MM.1S (cell line): ENCODE results near the gene ADCY5.

ENCODE experiments used
- DNase-seq: peaks from one replicate; pipeline ENCODE4 v3.0.0-alpha.2; 2015
- H2AFZ ChIP-seq: fragments of 300-600 bp; sonication (generic); 2 replicates; pipeline ENCODE4 v1.6.0; 2016; ENCODE audit warnings: antibody characterized with exemption, low read length
- H3F3A ChIP-seq: fragments of 300-600 bp; sonication (generic); 2 replicates; pipeline ENCODE4 v1.6.1; 2016; ENCODE audit warnings: mild to moderate bottlenecking, antibody characterized with exemption, low read length, moderate library complexity, mixed read lengths; ENCODE audit not compliant: insufficient read depth
- H3K27ac ChIP-seq: fragments of 300-600 bp; sonication (generic); 2 replicates; pipeline ENCODE4 v1.5.1; 2016; ENCODE audit warnings: mild to moderate bottlenecking, low read length
- H3K27me3 ChIP-seq: fragments of 300-600 bp; sonication (generic); replicated peaks from 2 replicates; pipeline ENCODE4 v1.6.0; 2016; ENCODE audit warnings: low read length; ENCODE audit not compliant: insufficient read depth
- H3K36me3 ChIP-seq: fragments of 300-600 bp; sonication (generic); replicated peaks from 2 replicates; pipeline ENCODE4 v1.6.1; 2016; ENCODE audit warnings: mild to moderate bottlenecking, low read length, mixed read lengths; ENCODE audit not compliant: insufficient read depth
- H3K4me1 ChIP-seq: fragments of 300-600 bp; sonication (generic); 2 replicates; pipeline ENCODE4 v1.6.1; 2016; ENCODE audit warnings: low read length, mixed read lengths
- H3K4me2 ChIP-seq: fragments of 300-600 bp; sonication (generic); 2 replicates; pipeline ENCODE4 v1.6.0; 2016; ENCODE audit warnings: low read depth, low read length
- H3K4me3 ChIP-seq: fragments of 300-600 bp; sonication (generic); 2 replicates; pipeline ENCODE4 v1.5.1; 2016; ENCODE audit warnings: low read length, mixed read lengths
- H3K79me2 ChIP-seq: fragments of 300-600 bp; sonication (generic); 2 replicates; pipeline ENCODE4 v1.6.1; 2016; ENCODE audit warnings: mixed run types, low read length, mixed read lengths
- H3K9ac ChIP-seq: fragments of 300-600 bp; sonication (generic); 2 replicates; pipeline ENCODE4 v1.6.1; 2016; ENCODE audit warnings: low read length, mixed read lengths
- H3K9me2 ChIP-seq: fragments of 300-600 bp; sonication (generic); replicated peaks from 2 replicates; pipeline ENCODE4 v1.6.1; 2016; ENCODE audit warnings: mild to moderate bottlenecking, low read length, mixed read lengths; ENCODE audit not compliant: insufficient read depth
- H3K9me3 ChIP-seq: fragments of 300-600 bp; sonication (generic); replicated peaks from 2 replicates; pipeline ENCODE4 v1.6.1; 2016; ENCODE audit warnings: mild to moderate bottlenecking, low read length, mixed read lengths; ENCODE audit not compliant: insufficient read depth
- H4K20me1 ChIP-seq: fragments of 300-600 bp; sonication (generic); 2 replicates; pipeline ENCODE4 v1.6.1; 2016; ENCODE audit warnings: mild to moderate bottlenecking, low read length, moderate library complexity, mixed read lengths; ENCODE audit not compliant: insufficient read depth
- EZH2 ChIP-seq: fragments of 300-600 bp; sonication (generic); optimal IDR thresholded peaks from 2 replicates; pipeline ENCODE3; 2017; ENCODE audit warnings: low read depth, mild to moderate bottlenecking, antibody characterized with exemption, low read length, mixed read lengths
- EZH2phosphoT487 ChIP-seq: fragments of 300-600 bp; sonication (generic); IDR thresholded peaks from 2 replicates; pipeline ENCODE4 v1.6.1; 2018; ENCODE audit warnings: antibody characterized with exemption, low read length
- TF ChIP-seq, protein P1 (sequence below): fragments of 300-600 bp; sonication (generic); IDR thresholded peaks from 2 replicates; pipeline ENCODE4 v1.5.1; 2016; ENCODE audit warnings: antibody characterized with exemption, low read length, mixed read lengths

Gene ADCY5

DNA sequence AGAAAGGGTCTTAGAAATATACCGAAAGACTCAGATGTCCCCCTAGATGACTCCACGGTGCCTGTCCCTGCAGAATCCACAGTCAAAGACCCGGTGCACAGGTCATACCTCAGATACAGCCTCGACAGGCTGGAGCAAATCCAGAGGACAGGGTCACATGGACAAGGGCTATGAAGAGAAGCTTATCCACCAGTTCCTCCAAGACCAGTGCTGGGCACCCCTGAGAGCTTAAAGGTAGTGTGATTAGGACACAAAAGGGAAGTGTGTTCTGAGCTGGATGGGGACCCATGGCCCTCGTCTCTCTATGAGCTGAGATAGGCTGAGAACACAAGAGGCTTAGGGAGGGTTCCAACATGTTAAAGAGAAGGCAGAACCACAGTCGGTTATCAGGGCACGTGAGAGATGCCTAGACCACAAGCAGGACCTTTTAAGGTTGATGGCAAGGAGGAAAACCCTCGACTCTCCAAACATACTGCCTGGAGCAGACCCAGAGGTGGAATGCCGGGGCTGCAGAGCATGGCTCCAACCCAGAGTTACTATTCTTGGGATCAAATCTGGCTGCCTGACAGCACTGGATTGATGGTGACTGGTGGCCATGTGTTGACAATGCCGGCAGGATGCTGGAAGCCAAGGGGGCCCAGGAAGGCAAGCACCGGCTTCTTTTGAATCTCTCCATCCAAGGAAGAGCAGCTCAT is 46.9 kb downstream of the ADCY5 start:
- Histone ChIP-seq H3K27ac (no peak overlapping the region), H2AFZ (no peak overlapping the region), H3K4me3 (no peak overlapping the region), H3K9ac (no peak overlapping the region), H3K9me2 (no peaks in the 10 kb centered on the region), H3K9me3 (no peaks in the 10 kb centered on the region), H4K20me1 (no peaks in the 10 kb centered on the region), H3K79me2 (no peaks in the 10 kb centered on the region), H3K4me1 (no peaks in the 10 kb centered on the region), H3K27me3 (no peaks in the 10 kb centered on the region), H3F3A (no peaks in the 10 kb centered on the region), H3K4me2 (no peak overlapping the region), H3K36me3 (no peaks in the 10 kb centered on the region)
- TF ChIP-seq EZH2 (no peak), EZH2phosphoT487 (no peak)
- TF ChIP-seq, protein P1, sequence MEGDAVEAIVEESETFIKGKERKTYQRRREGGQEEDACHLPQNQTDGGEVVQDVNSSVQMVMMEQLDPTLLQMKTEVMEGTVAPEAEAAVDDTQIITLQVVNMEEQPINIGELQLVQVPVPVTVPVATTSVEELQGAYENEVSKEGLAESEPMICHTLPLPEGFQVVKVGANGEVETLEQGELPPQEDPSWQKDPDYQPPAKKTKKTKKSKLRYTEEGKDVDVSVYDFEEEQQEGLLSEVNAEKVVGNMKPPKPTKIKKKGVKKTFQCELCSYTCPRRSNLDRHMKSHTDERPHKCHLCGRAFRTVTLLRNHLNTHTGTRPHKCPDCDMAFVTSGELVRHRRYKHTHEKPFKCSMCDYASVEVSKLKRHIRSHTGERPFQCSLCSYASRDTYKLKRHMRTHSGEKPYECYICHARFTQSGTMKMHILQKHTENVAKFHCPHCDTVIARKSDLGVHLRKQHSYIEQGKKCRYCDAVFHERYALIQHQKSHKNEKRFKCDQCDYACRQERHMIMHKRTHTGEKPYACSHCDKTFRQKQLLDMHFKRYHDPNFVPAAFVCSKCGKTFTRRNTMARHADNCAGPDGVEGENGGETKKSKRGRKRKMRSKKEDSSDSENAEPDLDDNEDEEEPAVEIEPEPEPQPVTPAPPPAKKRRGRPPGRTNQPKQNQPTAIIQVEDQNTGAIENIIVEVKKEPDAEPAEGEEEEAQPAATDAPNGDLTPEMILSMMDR: no peak
- DNase-seq: no peak

DNA sequence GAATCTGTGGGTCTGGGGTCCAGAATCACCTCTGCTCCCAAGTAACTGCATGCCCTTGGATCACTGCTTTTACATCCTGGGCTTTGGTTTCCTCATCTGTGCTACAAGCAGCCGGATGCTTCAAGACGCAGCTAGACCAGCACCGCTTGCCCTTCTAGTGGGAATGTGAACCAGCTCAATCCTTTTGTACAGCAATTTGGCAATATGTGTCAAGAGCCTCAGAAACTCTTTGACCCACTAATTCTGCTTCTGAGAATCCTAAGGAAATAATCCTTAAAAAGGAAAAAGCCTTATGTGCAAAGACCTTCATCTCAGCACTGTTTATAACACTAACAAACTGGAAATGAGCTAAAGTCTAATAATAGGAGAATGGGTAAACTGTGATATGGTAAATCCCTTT is 48.7 kb downstream of the ADCY5 start:
- H4K20me1 ChIP-seq: no peaks in the 10 kb centered on the region
- no peak for DNase-seq
- H3K4me1 ChIP-seq: no peaks in the 10 kb centered on the region
- H3K27me3 ChIP-seq: no peaks in the 10 kb centered on the region
- H3F3A ChIP-seq: no peaks in the 10 kb centered on the region
- no peaks in the 10 kb centered on the region for H3K9me3 ChIP-seq
- H3K4me2 ChIP-seq: no peak overlapping the region
- H3K79me2 ChIP-seq: no peaks in the 10 kb centered on the region
- H3K27ac ChIP-seq: no peak overlapping the region
- no peak overlapping the region for H3K4me3 ChIP-seq
- TF ChIP-seq EZH2phosphoT487: no peak
- TF ChIP-seq, protein P1: no peak
- TF ChIP-seq EZH2: no peak
- H3K9ac ChIP-seq: no peak overlapping the region
- no peak overlapping the region for H2AFZ ChIP-seq
- H3K36me3 ChIP-seq: no peaks in the 10 kb centered on the region
- H3K9me2 ChIP-seq: no peaks in the 10 kb centered on the region

DNA sequence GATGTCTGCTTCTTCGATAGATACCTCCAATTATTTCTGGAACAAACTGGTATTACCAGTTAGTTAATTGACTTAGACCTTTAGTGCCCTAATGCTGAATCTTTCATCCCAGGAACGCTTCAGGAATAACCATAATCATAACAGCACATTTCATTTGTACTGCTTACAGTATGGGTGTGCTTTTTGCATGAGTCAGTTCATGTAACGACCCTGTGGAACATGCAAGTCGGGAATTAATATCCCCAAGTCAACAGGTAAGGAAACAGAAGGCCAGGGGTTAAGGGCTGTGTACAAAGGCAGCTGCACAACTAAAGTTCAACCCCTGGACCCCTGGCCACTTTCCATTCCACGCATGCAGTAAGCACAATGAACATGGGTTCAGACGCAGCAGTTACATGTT is 49.2 kb downstream of the ADCY5 start:
- no peak overlapping the region for H3K9ac ChIP-seq
- H3K79me2 ChIP-seq: no peaks in the 10 kb centered on the region
- TF ChIP-seq EZH2 (no peak), EZH2phosphoT487 (no peak)
- TF ChIP-seq, protein P1: no peak
- H3K4me3 ChIP-seq: no peak overlapping the region
- no peak for DNase-seq
- no peak overlapping the region for H3K4me2 ChIP-seq
- H3K27ac ChIP-seq: no peak overlapping the region
- no peak overlapping the region for H2AFZ ChIP-seq
- H3K36me3 ChIP-seq: no peaks in the 10 kb centered on the region
- no peaks in the 10 kb centered on the region for H3K9me2 ChIP-seq
- H4K20me1 ChIP-seq: no peaks in the 10 kb centered on the region
- H3K4me1 ChIP-seq: peaks cover 3% of the 10 kb centered on the region; the same call in 1 of the 2 replicates
- no peaks in the 10 kb centered on the region for H3K27me3 ChIP-seq
- no peaks in the 10 kb centered on the region for H3K9me3 ChIP-seq
- no peaks in the 10 kb centered on the region for H3F3A ChIP-seq
